Activated naive CD4-positive, alpha-beta T cell treated with anti-CD3 and anti-CD28 coated beads for 36 hours (primary cell): ENCODE data around the gene TIGD6. TPM values are rescaled to one million over a fixed set of nuclear protein-coding genes. Genes with fewer than 3 reads are reported as not detected.

Experiments
- CTCF ChIA-PET: fragments of 350-600 bp; sonication (Branson Sonifier 250); formaldehyde crosslinking; loops from one replicate; lab custom pipeline; 2021; ENCODE audit warnings: antibody characterized with exemption; lab: Charles Lee
- DNase-seq: peaks from one replicate; pipeline ENCODE4 v3.0.0-alpha.2; 2020
- H3K27ac Mint-ChIP-seq: one replicate; pipeline ENCODE4 v1.8.0; 2021; ENCODE audit warnings: mild to moderate bottlenecking, mixed read lengths
- H3K27me3 Mint-ChIP-seq: one replicate; pipeline ENCODE4 v1.8.0; 2021; ENCODE audit warnings: low read depth, mixed read lengths
- H3K36me3 Mint-ChIP-seq: one replicate; pipeline ENCODE4 v1.8.0; 2021; ENCODE audit warnings: low read depth, mixed read lengths
- H3K4me1 Mint-ChIP-seq: one replicate; pipeline ENCODE4 v1.8.0; 2021; ENCODE audit warnings: low read depth, mixed read lengths
- H3K4me3 Mint-ChIP-seq: one replicate; pipeline ENCODE4 v1.8.0; 2021; ENCODE audit warnings: mild to moderate bottlenecking, moderate library complexity, mixed read lengths
- H3K9me3 Mint-ChIP-seq: one replicate; pipeline ENCODE4 v1.8.0; 2021; ENCODE audit warnings: mixed read lengths
- intact Hi-C: fragments of 100-400 bp; cut with micrococcal nuclease; formaldehyde crosslinking; loops from one replicate; pipeline ENCODE4 v1.15.1; 2023
- total RNA-seq, 2 experiments: library from RNA; stranded (reverse); gene quantifications; one replicate each; pipeline ENCODE4 v1.2.3, GENCODE V29; 2021

Gene TIGD6
- total RNA-seq, 2 experiments from 2014 or later, result 2.6 to 2.7 TPM

- no peak for DNase-seq
- peaks cover 14% of the 10 kb centered on the region for H3K4me1 Mint-ChIP-seq
- H3K27ac Mint-ChIP-seq, result no peak overlapping the region
- CTCF ChIA-PET, result interaction anchor here (5.7 kb wide), 1 partner anchor 164 kb away, joined by 84 read pairs; no protein-coding TSS in a partner anchor
- H3K9me3 Mint-ChIP-seq, result no peaks in the 10 kb centered on the region
- peaks cover 3% of the 10 kb centered on the region for H3K36me3 Mint-ChIP-seq
- intact Hi-C loops, result no loop called here
- no peak overlapping the region for H3K4me3 Mint-ChIP-seq
- no peaks in the 10 kb centered on the region for H3K27me3 Mint-ChIP-seq
These were observed 4.9 kb downstream of the TIGD6 start for GRCh38 chr5:149995385-149996204.

- H3K4me3 Mint-ChIP-seq, result no peak overlapping the region
- intact Hi-C loops, result no loop called here
- H3K27me3 Mint-ChIP-seq, result no peaks in the 10 kb centered on the region
These were observed 7.0 kb downstream of the TIGD6 start for GRCh38 chr5:149993471-149993870.

GRCh38 chr5:149990518-149991376 lies 9.7 kb downstream of the TIGD6 start:
- Mint-ChIP-seq H3K9me3 (no peaks in the 10 kb centered on the region), H3K27me3 (no peaks in the 10 kb centered on the region), H3K4me3 (no peak overlapping the region), H3K27ac (no peak overlapping the region), H3K4me1 (no peaks in the 10 kb centered on the region), H3K36me3 (peaks cover 3% of the 10 kb centered on the region)
- CTCF ChIA-PET, result interaction anchor here (0.7 to 5.7 kb wide), 34 partner anchors 8 to 358 kb away, joined by 3 to 84 read pairs (median 4); partner anchors contain the start of genes HMGXB3 and TIGD6
- intact Hi-C loops, result loop anchor here (1.0 kb wide), 4 partner anchors 31 to 354 kb away; no protein-coding TSS in a partner anchor
- peak; percentile 83 for DNase-seq

More at GRCh38 chr5:149993471-149993870, 7.0 kb downstream of the TIGD6 start:
- peaks cover 3% of the 10 kb centered on the region for H3K36me3 Mint-ChIP-seq
- H3K9me3 Mint-ChIP-seq, result no peaks in the 10 kb centered on the region
- CTCF ChIA-PET, result interaction anchor here (0.8 to 5.7 kb wide), 5 partner anchors 13 to 1654 kb away, joined by 3 to 84 read pairs (median 3); no protein-coding TSS in a partner anchor
- no peak overlapping the region for H3K27ac Mint-ChIP-seq
- no peaks in the 10 kb centered on the region for H3K4me1 Mint-ChIP-seq
- no peak for DNase-seq

GRCh38 chr5:149988126-149988525 lies 12.3 kb downstream of the TIGD6 start:
- CTCF ChIA-PET, result no interaction called here
- Mint-ChIP-seq H3K4me1 (no peaks in the 10 kb centered on the region), H3K27me3 (no peaks in the 10 kb centered on the region), H3K9me3 (no peaks in the 10 kb centered on the region), H3K4me3 (no peak overlapping the region), H3K27ac (no peak overlapping the region), H3K36me3 (no peaks in the 10 kb centered on the region)
- intact Hi-C loops, result no loop called here
- DNase-seq, result no peak

DNA sequence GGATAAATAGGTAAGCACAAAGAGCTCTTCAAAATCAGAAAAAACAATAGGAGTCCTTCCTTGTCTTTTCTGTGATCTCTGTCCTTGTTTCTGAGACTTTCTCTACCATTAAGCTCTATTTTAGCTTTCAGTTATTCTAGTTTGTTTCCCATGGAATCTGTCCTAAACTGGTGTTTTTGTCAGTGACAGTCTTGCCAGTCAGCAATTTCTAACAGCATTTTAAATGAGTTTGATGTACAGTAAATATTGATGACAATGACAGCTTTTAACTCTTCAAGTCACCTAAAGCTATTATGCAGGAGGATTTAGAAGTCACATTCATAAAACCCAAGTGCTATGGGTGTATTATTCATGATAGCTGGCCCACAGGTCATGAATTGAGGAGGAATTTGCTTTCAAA lies 17.9 kb downstream of the TIGD6 start:
- no peak overlapping the region for H3K4me3 Mint-ChIP-seq
- DNase-seq, result no peak
- intact Hi-C loops, result no loop called here
- no peaks in the 10 kb centered on the region for H3K27me3 Mint-ChIP-seq
- H3K4me1 Mint-ChIP-seq, result no peaks in the 10 kb centered on the region
- H3K27ac Mint-ChIP-seq, result no peak overlapping the region
- no peaks in the 10 kb centered on the region for H3K9me3 Mint-ChIP-seq
- CTCF ChIA-PET, result interaction anchor here (1.2 to 3.7 kb wide), 4 partner anchors 8 to 130 kb away, joined by 3 to 13 read pairs (median 4); no protein-coding TSS in a partner anchor
- peaks cover 6% of the 10 kb centered on the region for H3K36me3 Mint-ChIP-seq

DNA sequence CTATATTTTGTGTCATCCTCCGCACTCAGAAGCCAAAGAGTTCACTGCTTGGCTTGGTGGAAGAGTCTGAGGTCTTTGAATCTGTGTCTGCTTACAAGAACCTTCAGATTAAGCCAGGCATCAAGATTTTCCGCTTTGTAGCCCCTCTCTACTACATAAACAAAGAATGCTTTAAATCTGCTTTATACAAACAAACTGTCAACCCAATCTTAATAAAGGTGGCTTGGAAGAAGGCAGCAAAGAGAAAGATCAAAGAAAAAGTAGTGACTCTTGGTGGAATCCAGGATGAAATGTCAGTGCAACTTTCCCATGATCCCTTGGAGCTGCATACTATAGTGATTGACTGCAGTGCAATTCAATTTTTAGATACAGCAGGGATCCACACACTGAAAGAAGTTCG lies 19.2 kb downstream of the TIGD6 start:
- no peaks in the 10 kb centered on the region for H3K27me3 Mint-ChIP-seq
- peaks cover 6% of the 10 kb centered on the region for H3K36me3 Mint-ChIP-seq
- no peaks in the 10 kb centered on the region for H3K4me1 Mint-ChIP-seq
- CTCF ChIA-PET, result interaction anchor here (1.3 to 3.7 kb wide), 2 partner anchors 9 to 148 kb away, joined by 3 to 13 read pairs; no protein-coding TSS in a partner anchor
- no peak overlapping the region for H3K4me3 Mint-ChIP-seq
- H3K27ac Mint-ChIP-seq, result no peak overlapping the region
- intact Hi-C loops, result no loop called here
- DNase-seq, result no peak
- no peaks in the 10 kb centered on the region for H3K9me3 Mint-ChIP-seq

DNA sequence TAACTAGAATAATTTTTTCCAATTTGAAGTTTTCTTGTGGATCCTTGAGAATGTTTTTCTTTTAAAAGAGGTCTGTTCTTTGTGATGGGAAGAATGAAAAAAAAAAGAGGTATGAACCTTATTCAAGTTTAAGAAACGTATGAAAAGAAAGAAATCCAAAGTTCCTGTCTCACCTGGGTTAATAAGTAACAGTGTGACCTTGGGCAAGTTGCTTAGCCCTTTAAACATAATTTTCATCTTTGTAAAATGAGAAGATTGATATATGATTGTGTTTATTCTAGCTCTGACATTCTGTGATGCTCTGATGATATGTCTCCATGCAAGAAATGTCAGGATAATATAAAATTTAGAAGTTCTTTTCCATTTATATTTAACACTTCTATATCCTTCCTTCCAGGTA lies 20.6 kb downstream of the TIGD6 start:
- intact Hi-C loops, result no loop called here
- no peaks in the 10 kb centered on the region for H3K27me3 Mint-ChIP-seq
- no peaks in the 10 kb centered on the region for H3K9me3 Mint-ChIP-seq
- H3K4me3 Mint-ChIP-seq, result no peak overlapping the region
- CTCF ChIA-PET, result interaction anchor here (3.7 kb wide), 1 partner anchor 10 kb away, joined by 13 read pairs; no protein-coding TSS in a partner anchor
- DNase-seq, result no peak
- H3K4me1 Mint-ChIP-seq, result peaks cover 4% of the 10 kb centered on the region
- H3K36me3 Mint-ChIP-seq, result peaks cover 8% of the 10 kb centered on the region
- no peak overlapping the region for H3K27ac Mint-ChIP-seq

GRCh38 chr5:149975409-149975808 lies 25.0 kb downstream of the TIGD6 start:
- H3K27me3 Mint-ChIP-seq, result no peaks in the 10 kb centered on the region
- no peak for DNase-seq
- no peaks in the 10 kb centered on the region for H3K9me3 Mint-ChIP-seq
- CTCF ChIA-PET, result interaction anchor here (0.6 to 1.7 kb wide), 6 partner anchors 14 to 140 kb away, joined by 3 to 5 read pairs (median 4); no protein-coding TSS in a partner anchor
- intact Hi-C loops, result no loop called here
- H3K27ac Mint-ChIP-seq, result no peak overlapping the region
- peaks cover 4% of the 10 kb centered on the region for H3K4me1 Mint-ChIP-seq
- peaks cover 7% of the 10 kb centered on the region for H3K36me3 Mint-ChIP-seq
- no peak overlapping the region for H3K4me3 Mint-ChIP-seq

DNA sequence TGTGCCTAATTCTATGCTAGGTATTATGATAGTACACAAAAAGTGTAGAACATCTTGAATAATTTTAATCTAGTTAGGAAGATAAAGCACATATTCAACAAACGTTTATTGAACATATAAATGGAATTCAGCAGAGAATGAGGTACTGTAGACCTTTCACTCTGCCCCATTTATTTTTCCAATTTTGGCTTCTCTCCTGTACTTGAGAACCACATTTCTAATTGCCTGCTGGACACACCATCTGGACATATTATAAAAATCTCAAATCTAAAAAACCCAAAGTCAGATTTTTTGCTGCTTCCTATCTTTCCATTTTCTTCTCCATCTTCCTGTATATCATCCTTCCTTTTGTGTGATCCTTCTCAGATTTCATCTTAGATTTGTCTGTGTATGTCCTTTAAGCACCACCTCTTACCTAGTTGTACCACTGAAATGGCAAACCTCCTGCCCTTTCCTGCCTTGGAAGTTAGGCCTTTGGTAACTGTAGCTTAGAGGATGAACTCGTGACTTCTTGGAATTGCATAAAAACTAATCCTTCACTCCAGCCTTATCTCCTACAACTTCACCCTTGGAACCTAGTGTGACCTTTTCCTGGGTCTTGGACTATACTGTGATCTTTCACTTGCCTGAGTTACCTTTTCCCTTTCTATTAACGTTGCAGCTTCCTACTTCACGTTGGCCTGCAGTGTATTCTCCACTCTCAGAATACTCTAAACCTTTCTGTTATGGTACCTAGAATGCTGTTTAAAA lies 31.1 kb downstream of the TIGD6 start:
- no peak overlapping the region for H3K27ac Mint-ChIP-seq
- H3K9me3 Mint-ChIP-seq, result no peaks in the 10 kb centered on the region
- DNase-seq, result no peak
- CTCF ChIA-PET, result interaction anchor here (1.4 kb wide), 1 partner anchor 150 kb away, joined by 4 read pairs; no protein-coding TSS in a partner anchor
- H3K36me3 Mint-ChIP-seq, result peaks cover 2% of the 10 kb centered on the region
- no peaks in the 10 kb centered on the region for H3K27me3 Mint-ChIP-seq
- intact Hi-C loops, result loop anchor here (10.0 kb wide), 2 partner anchors 525 to 625 kb away; partner anchors contain the start of gene GRPEL2
- no peak overlapping the region for H3K4me3 Mint-ChIP-seq
- H3K4me1 Mint-ChIP-seq, result no peaks in the 10 kb centered on the region

DNA sequence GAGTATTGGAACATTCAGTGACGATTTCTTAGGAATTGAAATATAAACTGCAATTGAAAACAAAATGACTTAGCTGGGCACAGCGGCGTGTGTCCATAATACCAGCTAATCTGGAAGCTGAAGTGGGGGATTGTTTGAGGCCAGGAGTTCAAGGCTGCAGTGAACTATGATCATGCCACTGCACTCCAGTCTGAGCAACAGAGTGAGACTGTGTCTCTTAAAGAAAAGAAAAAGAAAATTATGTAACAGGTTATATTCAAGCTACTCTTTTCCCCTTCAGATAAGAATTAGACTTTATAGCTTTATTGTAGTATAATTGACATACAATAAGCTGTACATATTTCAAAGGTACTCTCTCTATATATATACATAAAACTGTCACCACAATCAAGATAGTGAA lies 33.5 kb downstream of the TIGD6 start:
- H3K27me3 Mint-ChIP-seq, result no peaks in the 10 kb centered on the region
- no peak overlapping the region for H3K27ac Mint-ChIP-seq
- peaks cover 2% of the 10 kb centered on the region for H3K36me3 Mint-ChIP-seq
- no peak for DNase-seq
- no peaks in the 10 kb centered on the region for H3K9me3 Mint-ChIP-seq
- intact Hi-C loops, result loop anchor here (10.0 kb wide), 2 partner anchors 522 to 622 kb away; partner anchors contain the start of gene GRPEL2
- no peak overlapping the region for H3K4me3 Mint-ChIP-seq
- H3K4me1 Mint-ChIP-seq, result peaks cover 9% of the 10 kb centered on the region
- CTCF ChIA-PET, result interaction anchor here (0.6 to 1.7 kb wide), 6 partner anchors 16 to 330 kb away, joined by 3 to 8 read pairs (median 3); no protein-coding TSS in a partner anchor

GRCh38 chr5:149963729-149964128 lies 36.7 kb downstream of the TIGD6 start:
- CTCF ChIA-PET, result interaction anchor here (0.6 to 1.0 kb wide), 3 partner anchors 27 to 803 kb away, joined by 3 to 4 read pairs (median 3); no protein-coding TSS in a partner anchor
- Mint-ChIP-seq H3K36me3 (peaks cover 2% of the 10 kb centered on the region), H3K27me3 (no peaks in the 10 kb centered on the region), H3K4me3 (no peak overlapping the region), H3K27ac (no peak overlapping the region), H3K9me3 (no peaks in the 10 kb centered on the region), H3K4me1 (peaks cover 30% of the 10 kb centered on the region)
- intact Hi-C loops, result loop anchor here (10.0 kb wide), 2 partner anchors 519 to 619 kb away; partner anchors contain the start of gene GRPEL2
- no peak for DNase-seq
